Keratinocyte (primary cell): Measurements from ENCODE around the gene HOXD13. TPM values are rescaled to one million over a fixed set of nuclear protein-coding genes. Genes with fewer than 3 reads are reported as not detected.
A peak's percentile ranks its signal among the peaks of the same experiment; 100 is the strongest.

Source experiments
- DNase-seq: peaks from one replicate; pipeline ENCODE4 v3.0.0-alpha.2; 2011; ENCODE audit warnings: low read depth, missing footprints, low spot score
- FAIRE-seq: peaks from 2 replicates; lab custom pipeline; 2011; peaks lifted over from hg19 to GRCh38; lab: Jason Lieb, UNC
- H2AFZ ChIP-seq: 2 replicates; pipeline ENCODE4 v1.6.0; 2012; ENCODE audit warnings: low read length, control low read depth, inconsistent platforms; ENCODE audit not compliant: control insufficient read depth
- H3K27ac ChIP-seq: 2 replicates; pipeline ENCODE4 v1.5.1; 2011; ENCODE audit warnings: low read length; ENCODE audit not compliant: control insufficient read depth, insufficient read depth
- H3K27me3 ChIP-seq: 3 replicates; pipeline ENCODE4 v1.6.0; 2011; ENCODE audit warnings: low read length; ENCODE audit not compliant: control insufficient read depth, insufficient read depth; ENCODE audit errors: extremely low read depth
- H3K36me3 ChIP-seq, 2 experiments: 2 replicates in 1 of 2; 3 replicates in 1 of 2; pipeline ENCODE4 v1.5.1; 2011; ENCODE audit warnings: low read length in 2 of 2, mild to moderate bottlenecking in 1 of 2; ENCODE audit not compliant: control insufficient read depth in 2 of 2, insufficient read depth in 2 of 2; ENCODE audit errors: extremely low read depth in 1 of 2
- H3K4me1 ChIP-seq: 3 replicates; pipeline ENCODE4 v1.5.1; 2011; ENCODE audit warnings: low read length; ENCODE audit not compliant: control insufficient read depth, insufficient read depth; ENCODE audit errors: extremely low read depth
- H3K4me2 ChIP-seq: 3 replicates; pipeline ENCODE4 v1.6.0; 2011; ENCODE audit warnings: low read depth, low read length; ENCODE audit not compliant: control insufficient read depth, insufficient read depth; ENCODE audit errors: extremely low read depth
- H3K4me3 ChIP-seq, 3 experiments: fragments of 200-600 bp in 1 of 3; sonication (generic) in 1 of 3; 2 replicates in 2 of 3; 3 replicates in 1 of 3; pipeline ENCODE4 v1.5.1; 2011 to 2016; ENCODE audit warnings: low read length in 3 of 3, mild to moderate bottlenecking in 3 of 3, control low read depth in 2 of 3, inconsistent platforms in 1 of 3, low read depth in 1 of 3, mixed read lengths in 1 of 3, mixed run types in 1 of 3, moderate library complexity in 1 of 3; ENCODE audit not compliant: control insufficient read depth in 2 of 3, insufficient read depth in 2 of 3; ENCODE audit errors: extremely low read depth in 1 of 3
- H3K79me2 ChIP-seq: 2 replicates; pipeline ENCODE4 v1.6.0; 2012; ENCODE audit warnings: low read length; ENCODE audit not compliant: control insufficient read depth, insufficient read depth
- H3K9ac ChIP-seq: 3 replicates; pipeline ENCODE4 v1.6.0; 2011; ENCODE audit warnings: low read length; ENCODE audit not compliant: control insufficient read depth, insufficient read depth; ENCODE audit errors: extremely low read depth
- H3K9me1 ChIP-seq: 3 replicates; pipeline ENCODE4 v1.6.0; 2011; ENCODE audit warnings: low read length; ENCODE audit not compliant: control insufficient read depth, insufficient read depth; ENCODE audit errors: extremely low read depth
- H3K9me3 ChIP-seq: 2 replicates; pipeline ENCODE4 v1.5.1; 2012; ENCODE audit warnings: low read depth, low read length; ENCODE audit not compliant: control insufficient read depth
- H4K20me1 ChIP-seq: 3 replicates; pipeline ENCODE4 v1.6.0; 2011; ENCODE audit warnings: low read length; ENCODE audit not compliant: control insufficient read depth, insufficient read depth; ENCODE audit errors: extremely low read depth
- CTCF ChIP-seq, 3 experiments: IDR thresholded peaks in 1 of 3; conservative IDR thresholded peaks in 1 of 3; optimal IDR thresholded peaks in 1 of 3; 2 replicates in 2 of 3; 3 replicates in 1 of 3; pipeline versions ENCODE3 to v1.5.1; 2011; ENCODE audit warnings: low read length in 3 of 3, mild to moderate bottlenecking in 3 of 3, moderate library complexity in 2 of 3, control low read depth in 1 of 3, inconsistent platforms in 1 of 3; ENCODE audit not compliant: insufficient read depth in 2 of 3; ENCODE audit errors: extremely low read depth in 1 of 3
- EZH2 ChIP-seq: IDR thresholded peaks from one replicate; pipeline ENCODE4 v1.6.1; 2012; ENCODE audit warnings: inconsistent platforms, mild to moderate bottlenecking, low read length, moderate library complexity
- dilution Hi-C: fragments of 300-500 bp; cut with MboI; formaldehyde crosslinking; loops from one replicate; pipeline ENCODE4 v1.7.0; 2020; ENCODE audit warnings: low sequenced_read_pairs; ENCODE audit not compliant: extremely low pct_ligation_motif_present
- polyA minus RNA-seq, 3 experiments: library from RNA; depleted of rRNA, polyadenylated mRNA; stranded (reverse); fragments of >200 nt; gene quantifications; 1 replicate in 1 of 3; 2 replicates in 1 of 3; 3 replicates in 1 of 3; pipeline ENCODE4 v1.2.3, GENCODE V29; 2011
- polyA plus RNA-seq, 5 experiments: library from polyadenylated mRNA; depleted of rRNA in 3 of 5; stranded (reverse) in 3 of 5; stranded (forward) in 1 of 5; unstranded in 1 of 5; fragments of >200 nt; gene quantifications; 1 replicate in 1 of 5; 2 replicates in 3 of 5; 3 replicates in 1 of 5; pipeline versions ENCODE4 v1.2.1 to v1.2.3, GENCODE V29; 2011 to 2012; ENCODE audit warnings: missing spikeins in 2 of 5, low read depth in 1 of 5, low replicate concordance in 1 of 5

Gene HOXD13
- polyA plus RNA-seq (not detected in 3 replicates), polyA minus RNA-seq (not detected in 3 replicates)
- not detected for polyA plus RNA-seq (2011; ENCODE audit: low read depth)
- polyA plus RNA-seq (2011; cell fraction: cytosol; rRNA removed), result not detected in 2 replicates
- not detected in 2 replicates for polyA plus RNA-seq (2011; cell fraction: nucleus; rRNA removed)
- polyA plus RNA-seq (2012; ENCODE audit: low replicate concordance), result not detected in 2 replicates
- not detected for polyA minus RNA-seq (2011; cell fraction: cytosol; rRNA and poly(A)+ RNA removed)
- polyA minus RNA-seq (2011; cell fraction: nucleus; rRNA and poly(A)+ RNA removed), result not detected in 2 replicates

- H3K27ac ChIP-seq, result no peak within 1 kb of the TSS
- no peaks in the 10 kb centered on the region for H3K36me3 ChIP-seq
- dilution Hi-C loops, result no loop called here
- no peaks in the 10 kb centered on the region for H3K79me2 ChIP-seq
- H2AFZ ChIP-seq, result no peak within 1 kb of the TSS
- no peak within 1 kb of the TSS for H3K9ac ChIP-seq
- FAIRE-seq (no peak), DNase-seq (no peak)
- peaks cover 2% of the 10 kb centered on the region for H3K4me1 ChIP-seq
- H3K9me3 ChIP-seq, result peaks cover 2% of the 10 kb centered on the region
- peaks cover 3% of the 10 kb centered on the region for H4K20me1 ChIP-seq
- no peaks in the 10 kb centered on the region for H3K9me1 ChIP-seq
- peak; percentile 46 for TF ChIP-seq EZH2
- no peak for TF ChIP-seq CTCF (optimal IDR thresholded peaks at IDR 0.05 in 1 of 3, IDR thresholded peaks at IDR 0.05 in 1 of 3, conservative IDR thresholded peaks at IDR 0.05 in 1 of 3; ENCODE audit: extremely low read depth in 1 of 3, insufficient read depth in 2 of 3, low read length in 3 of 3)
- peaks cover 100% of the 10 kb centered on the region for H3K27me3 ChIP-seq
- no peak within 1 kb of the TSS for H3K4me3 ChIP-seq
- H3K4me2 ChIP-seq, result peak within 1 kb of the TSS; percentile 45
These were observed at the start of gene HOXD13 for GRCh38 chr2:176092270-176093144. TSS of gene HOXD13 (plus strand) at chr2:176092721. CDS start at chr2:176092891, 170 bp downstream.

GRCh38 chr2:176056406-176056805, 36.1 kb upstream of the HOXD13 start:
- H3K9ac ChIP-seq, result no peak overlapping the region
- no peak overlapping the region for H3K4me3 ChIP-seq
- no peak overlapping the region for H3K4me2 ChIP-seq
- H3K79me2 ChIP-seq, result no peaks in the 10 kb centered on the region
- no peaks in the 10 kb centered on the region for H4K20me1 ChIP-seq
- TF ChIP-seq CTCF (optimal IDR thresholded peaks at IDR 0.05 in 1 of 3, IDR thresholded peaks at IDR 0.05 in 1 of 3, conservative IDR thresholded peaks at IDR 0.05 in 1 of 3; ENCODE audit: extremely low read depth in 1 of 3, insufficient read depth in 2 of 3, low read length in 3 of 3) (no peak), EZH2 (no peak)
- no peak overlapping the region for H2AFZ ChIP-seq
- dilution Hi-C loops, result no loop called here
- no peaks in the 10 kb centered on the region for H3K9me3 ChIP-seq
- H3K9me1 ChIP-seq, result no peaks in the 10 kb centered on the region
- no peak for DNase-seq
- no peak for FAIRE-seq
- no peaks in the 10 kb centered on the region for H3K27me3 ChIP-seq
- no peaks in the 10 kb centered on the region for H3K36me3 ChIP-seq
- H3K27ac ChIP-seq, result no peak overlapping the region
- H3K4me1 ChIP-seq, result no peaks in the 10 kb centered on the region
